ENCODE measurements around the gene WDR18. TPM values are rescaled to one million over a fixed set of nuclear protein-coding genes. Genes with fewer than 3 reads are reported as not detected.

The WDR18 gene
- total and polyA plus RNA-seq, 4 donors: 24.3 to 45.3 (median 37.7) TPM

DNA sequence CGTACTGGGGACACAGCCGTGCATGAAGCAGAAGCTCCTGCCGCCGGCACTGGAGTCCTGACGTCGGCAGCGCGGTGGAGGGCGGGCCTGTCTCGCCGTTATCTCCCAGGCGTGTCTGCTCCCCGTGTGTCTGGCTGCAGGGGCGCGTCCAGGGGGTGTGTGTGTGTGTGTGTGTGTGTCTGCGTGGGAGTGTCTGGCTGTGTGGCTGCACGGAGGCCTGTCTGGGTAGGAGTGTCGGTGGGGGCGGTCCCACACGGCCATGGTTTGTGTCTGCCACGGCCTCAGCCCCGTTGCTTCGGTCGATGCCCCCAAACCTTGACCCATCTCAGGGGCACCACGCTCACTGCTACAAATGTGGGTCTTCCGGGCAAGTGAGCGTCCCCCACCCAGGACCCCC, 40.0 kb upstream of the WDR18 start (continued):
- TF ChIP-seq HNF4A (conservative IDR thresholded peaks at IDR 0.05) (no peak), RAD21 (IDR thresholded peaks at IDR 0.05) (no peak), GABPA (IDR thresholded peaks at IDR 0.05 in 1 of 2, conservative IDR thresholded peaks at IDR 0.05 in 1 of 2) (no peak)
- TF ChIP-seq, protein P1, sequence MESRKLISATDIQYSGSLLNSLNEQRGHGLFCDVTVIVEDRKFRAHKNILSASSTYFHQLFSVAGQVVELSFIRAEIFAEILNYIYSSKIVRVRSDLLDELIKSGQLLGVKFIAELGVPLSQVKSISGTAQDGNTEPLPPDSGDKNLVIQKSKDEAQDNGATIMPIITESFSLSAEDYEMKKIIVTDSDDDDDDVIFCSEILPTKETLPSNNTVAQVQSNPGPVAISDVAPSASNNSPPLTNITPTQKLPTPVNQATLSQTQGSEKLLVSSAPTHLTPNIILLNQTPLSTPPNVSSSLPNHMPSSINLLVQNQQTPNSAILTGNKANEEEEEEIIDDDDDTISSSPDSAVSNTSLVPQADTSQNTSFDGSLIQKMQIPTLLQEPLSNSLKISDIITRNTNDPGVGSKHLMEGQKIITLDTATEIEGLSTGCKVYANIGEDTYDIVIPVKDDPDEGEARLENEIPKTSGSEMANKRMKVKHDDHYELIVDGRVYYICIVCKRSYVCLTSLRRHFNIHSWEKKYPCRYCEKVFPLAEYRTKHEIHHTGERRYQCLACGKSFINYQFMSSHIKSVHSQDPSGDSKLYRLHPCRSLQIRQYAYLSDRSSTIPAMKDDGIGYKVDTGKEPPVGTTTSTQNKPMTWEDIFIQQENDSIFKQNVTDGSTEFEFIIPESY (IDR thresholded peaks at IDR 0.05): no peak

DNA sequence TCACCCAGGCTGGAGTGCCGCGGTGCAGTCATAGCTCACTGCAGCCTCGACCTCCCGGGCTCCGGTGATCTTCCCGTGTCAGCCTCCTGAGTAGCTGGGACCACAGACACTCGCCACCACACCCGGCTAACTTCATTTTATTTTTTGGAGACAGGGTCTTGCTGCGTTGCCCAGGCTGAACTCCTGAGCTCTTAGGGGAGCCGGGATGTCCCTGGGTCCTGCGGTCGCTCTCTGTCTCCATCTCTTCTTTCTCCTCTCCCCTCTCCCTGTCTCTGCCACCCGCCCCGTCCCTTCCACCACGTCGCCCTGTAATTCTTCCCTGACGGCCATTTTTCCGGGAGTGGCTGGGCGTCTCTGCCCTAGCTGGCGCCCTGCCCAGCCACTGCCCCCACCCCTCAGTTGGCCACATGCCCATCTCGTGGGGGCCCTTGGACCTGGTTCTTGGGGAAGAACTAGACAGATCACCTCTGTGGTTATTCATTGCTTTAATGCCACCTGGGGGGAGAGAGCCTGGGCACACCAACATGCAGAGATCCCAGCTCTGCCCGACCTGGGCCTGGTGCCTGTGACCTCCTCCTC, 39.4 kb upstream of the WDR18 start:
- Histone ChIP-seq H3K27ac (ENCODE audit: low read depth in 1 of 2, low read length in 2 of 2) (no peak overlapping the region), H3K9me3 (ENCODE audit: control insufficient read depth in 4 of 4, low read length in 3 of 4) (no peaks in the 10 kb centered on the region), H3K27me3 (ENCODE audit: control insufficient read depth in 4 of 4, insufficient read depth in 4 of 4, low read length in 3 of 4) (no peaks in the 10 kb centered on the region), H3K9ac (ENCODE audit: low read depth in 1 of 2, low read length in 2 of 2) (no peak overlapping the region), H3K4me1 (ENCODE audit: control insufficient read depth in 4 of 4, insufficient read depth in 4 of 4, low read length in 3 of 4) (peaks cover 13 to 21% (median 18%) of the 10 kb centered on the region in 4 donors), H3K36me3 (ENCODE audit: control insufficient read depth in 4 of 4, insufficient read depth in 3 of 4, low read depth in 1 of 4, low read length in 3 of 4) (peaks cover 0 to 2% (median 0%) of the 10 kb centered on the region in 4 donors), H3K4me3 (ENCODE audit: low read depth in 1 of 3, low read length in 3 of 3) (no peak overlapping the region)
- WGBS: 75% methylated on average over 22 of the region's 22 CpGs
- peak; percentile 75 for DNase-seq (ENCODE audit: low spot score)
- no peak for TF ChIP-seq GABPA (IDR thresholded peaks at IDR 0.05 in 1 of 2, conservative IDR thresholded peaks at IDR 0.05 in 1 of 2)
- TF ChIP-seq, protein P2, sequence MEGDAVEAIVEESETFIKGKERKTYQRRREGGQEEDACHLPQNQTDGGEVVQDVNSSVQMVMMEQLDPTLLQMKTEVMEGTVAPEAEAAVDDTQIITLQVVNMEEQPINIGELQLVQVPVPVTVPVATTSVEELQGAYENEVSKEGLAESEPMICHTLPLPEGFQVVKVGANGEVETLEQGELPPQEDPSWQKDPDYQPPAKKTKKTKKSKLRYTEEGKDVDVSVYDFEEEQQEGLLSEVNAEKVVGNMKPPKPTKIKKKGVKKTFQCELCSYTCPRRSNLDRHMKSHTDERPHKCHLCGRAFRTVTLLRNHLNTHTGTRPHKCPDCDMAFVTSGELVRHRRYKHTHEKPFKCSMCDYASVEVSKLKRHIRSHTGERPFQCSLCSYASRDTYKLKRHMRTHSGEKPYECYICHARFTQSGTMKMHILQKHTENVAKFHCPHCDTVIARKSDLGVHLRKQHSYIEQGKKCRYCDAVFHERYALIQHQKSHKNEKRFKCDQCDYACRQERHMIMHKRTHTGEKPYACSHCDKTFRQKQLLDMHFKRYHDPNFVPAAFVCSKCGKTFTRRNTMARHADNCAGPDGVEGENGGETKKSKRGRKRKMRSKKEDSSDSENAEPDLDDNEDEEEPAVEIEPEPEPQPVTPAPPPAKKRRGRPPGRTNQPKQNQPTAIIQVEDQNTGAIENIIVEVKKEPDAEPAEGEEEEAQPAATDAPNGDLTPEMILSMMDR (IDR thresholded peaks at IDR 0.05; ENCODE audit: low read depth, low read length, missing input control): no peak

DNA sequence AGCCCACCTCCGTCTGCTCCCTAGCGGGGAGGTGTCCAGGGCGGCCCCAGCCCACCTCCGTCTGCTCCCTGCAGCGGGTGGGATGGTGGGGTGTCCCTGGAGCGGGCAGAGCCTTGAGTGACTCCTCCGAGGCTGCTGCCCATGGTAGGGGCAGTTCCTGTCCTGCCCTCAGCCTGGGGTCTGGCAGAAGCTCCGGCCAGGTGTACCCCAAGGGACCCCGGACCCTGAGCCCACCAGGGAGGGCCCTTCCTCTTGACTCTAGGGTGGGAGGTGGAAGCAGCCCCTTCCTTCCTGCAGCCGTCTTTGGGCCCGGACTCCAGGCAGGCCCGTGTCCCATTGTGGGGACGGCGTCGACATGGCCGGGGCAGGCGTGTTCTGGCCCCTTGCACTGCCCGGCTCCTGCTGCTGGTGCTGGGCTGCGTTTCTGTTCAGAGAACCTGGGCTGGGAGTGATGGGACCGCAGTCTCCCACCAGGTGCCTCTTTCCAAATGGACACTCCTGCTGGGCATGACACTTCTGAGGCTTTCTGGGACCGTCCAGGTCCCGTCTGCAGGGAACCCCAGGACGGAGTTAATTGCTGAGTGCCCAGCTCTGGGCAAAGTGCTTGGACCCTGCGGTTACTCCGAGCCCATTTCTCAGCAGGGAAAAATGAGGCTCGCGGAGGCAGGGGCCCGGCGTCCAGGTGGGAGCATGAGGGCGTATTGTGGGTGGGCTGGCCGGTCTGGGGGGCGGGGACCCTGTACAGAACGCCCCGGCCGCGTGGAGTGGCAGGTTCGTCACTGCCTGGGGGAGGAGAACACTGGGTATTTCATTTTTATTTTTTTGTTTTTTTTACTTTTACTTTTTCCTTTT, 38.5 kb upstream of the WDR18 start:
- peaks cover 6 to 12% (median 10%) of the 10 kb centered on the region in 4 donors for H3K4me1 ChIP-seq (ENCODE audit: control insufficient read depth in 4 of 4, insufficient read depth in 4 of 4, low read length in 3 of 4)
- WGBS: 93% methylated on average over 37 of the region's 37 CpGs
- H3K9ac ChIP-seq (ENCODE audit: low read depth in 1 of 2, low read length in 2 of 2): no peak overlapping the region
- H3K27me3 ChIP-seq (ENCODE audit: control insufficient read depth in 4 of 4, insufficient read depth in 4 of 4, low read length in 3 of 4): no peaks in the 10 kb centered on the region
- H3K4me3 ChIP-seq (ENCODE audit: low read depth in 1 of 3, low read length in 3 of 3): no peak overlapping the region
- DNase-seq (ENCODE audit: low spot score): no peak
- no peak overlapping the region for H3K27ac ChIP-seq (ENCODE audit: low read depth in 1 of 2, low read length in 2 of 2)
- H3K36me3 ChIP-seq (ENCODE audit: control insufficient read depth in 4 of 4, insufficient read depth in 3 of 4, low read depth in 1 of 4, low read length in 3 of 4): peaks cover 0 to 2% (median 0%) of the 10 kb centered on the region in 4 donors
- no peaks in the 10 kb centered on the region for H3K9me3 ChIP-seq (ENCODE audit: control insufficient read depth in 4 of 4, low read length in 3 of 4)
- TF ChIP-seq, protein P2 (IDR thresholded peaks at IDR 0.05; ENCODE audit: low read depth, low read length, missing input control): no peak
- TF ChIP-seq, protein P3, sequence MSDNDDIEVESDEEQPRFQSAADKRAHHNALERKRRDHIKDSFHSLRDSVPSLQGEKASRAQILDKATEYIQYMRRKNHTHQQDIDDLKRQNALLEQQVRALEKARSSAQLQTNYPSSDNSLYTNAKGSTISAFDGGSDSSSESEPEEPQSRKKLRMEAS (IDR thresholded peaks at IDR 0.05): no peak
- TF ChIP-seq TAF1 (conservative IDR thresholded peaks at IDR 0.05) (no peak), YY1 (IDR thresholded peaks at IDR 0.05) (no peak), RAD21 (IDR thresholded peaks at IDR 0.05) (no peak), JUND (IDR thresholded peaks at IDR 0.05) (no peak), HNF4A (conservative IDR thresholded peaks at IDR 0.05) (no peak), SP1 (IDR thresholded peaks at IDR 0.05) (no peak), HNF4G (IDR thresholded peaks at IDR 0.05) (no peak), FOXA1 (IDR thresholded peaks at IDR 0.05) (no peak), FOXA2 (IDR thresholded peaks at IDR 0.05) (no peak), NR2F2 (IDR thresholded peaks at IDR 0.05) (no peak)
- TF ChIP-seq, protein P4, sequence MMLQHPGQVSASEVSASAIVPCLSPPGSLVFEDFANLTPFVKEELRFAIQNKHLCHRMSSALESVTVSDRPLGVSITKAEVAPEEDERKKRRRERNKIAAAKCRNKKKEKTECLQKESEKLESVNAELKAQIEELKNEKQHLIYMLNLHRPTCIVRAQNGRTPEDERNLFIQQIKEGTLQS (IDR thresholded peaks at IDR 0.05): no peak
- TF ChIP-seq, protein P5, sequence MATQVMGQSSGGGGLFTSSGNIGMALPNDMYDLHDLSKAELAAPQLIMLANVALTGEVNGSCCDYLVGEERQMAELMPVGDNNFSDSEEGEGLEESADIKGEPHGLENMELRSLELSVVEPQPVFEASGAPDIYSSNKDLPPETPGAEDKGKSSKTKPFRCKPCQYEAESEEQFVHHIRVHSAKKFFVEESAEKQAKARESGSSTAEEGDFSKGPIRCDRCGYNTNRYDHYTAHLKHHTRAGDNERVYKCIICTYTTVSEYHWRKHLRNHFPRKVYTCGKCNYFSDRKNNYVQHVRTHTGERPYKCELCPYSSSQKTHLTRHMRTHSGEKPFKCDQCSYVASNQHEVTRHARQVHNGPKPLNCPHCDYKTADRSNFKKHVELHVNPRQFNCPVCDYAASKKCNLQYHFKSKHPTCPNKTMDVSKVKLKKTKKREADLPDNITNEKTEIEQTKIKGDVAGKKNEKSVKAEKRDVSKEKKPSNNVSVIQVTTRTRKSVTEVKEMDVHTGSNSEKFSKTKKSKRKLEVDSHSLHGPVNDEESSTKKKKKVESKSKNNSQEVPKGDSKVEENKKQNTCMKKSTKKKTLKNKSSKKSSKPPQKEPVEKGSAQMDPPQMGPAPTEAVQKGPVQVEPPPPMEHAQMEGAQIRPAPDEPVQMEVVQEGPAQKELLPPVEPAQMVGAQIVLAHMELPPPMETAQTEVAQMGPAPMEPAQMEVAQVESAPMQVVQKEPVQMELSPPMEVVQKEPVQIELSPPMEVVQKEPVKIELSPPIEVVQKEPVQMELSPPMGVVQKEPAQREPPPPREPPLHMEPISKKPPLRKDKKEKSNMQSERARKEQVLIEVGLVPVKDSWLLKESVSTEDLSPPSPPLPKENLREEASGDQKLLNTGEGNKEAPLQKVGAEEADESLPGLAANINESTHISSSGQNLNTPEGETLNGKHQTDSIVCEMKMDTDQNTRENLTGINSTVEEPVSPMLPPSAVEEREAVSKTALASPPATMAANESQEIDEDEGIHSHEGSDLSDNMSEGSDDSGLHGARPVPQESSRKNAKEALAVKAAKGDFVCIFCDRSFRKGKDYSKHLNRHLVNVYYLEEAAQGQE (IDR thresholded peaks at IDR 0.05): no peak
